CD4-positive, CD25-positive, alpha-beta regulatory T cell (primary cell): ENCODE data around the gene ARHGAP27. TPM values are rescaled to one million over a fixed set of nuclear protein-coding genes. Genes with fewer than 3 reads are reported as not detected.

Experiments
- ATAC-seq, 2 donors: fragments of 150-1000 bp; cut with Tn5 transposase; one replicate each; pipeline ENCODE4 v1.10.0; 2021; ENCODE audit warnings: low read depth in 2 of 2, moderate number of reproducible peaks in 2 of 2, moderate library complexity in 1 of 2
- DNase-seq, 3 donors: peaks; one replicate each; pipeline versions ENCODE4 v3.0.0 to v3.0.0-alpha.2; 2012 to 2022; ENCODE audit warnings: mixed read lengths in 1 of 3
- H3K27ac ChIP-seq: one replicate; pipeline ENCODE4 v1.7.0; 2013; ENCODE audit warnings: mild to moderate bottlenecking, low read length; ENCODE audit not compliant: insufficient read depth, poor library complexity, severe bottlenecking
- H3K27me3 ChIP-seq: one replicate; pipeline ENCODE4 v1.7.0; 2013; ENCODE audit warnings: low read length; ENCODE audit not compliant: control insufficient read depth, insufficient read depth
- H3K36me3 ChIP-seq: one replicate; pipeline ENCODE4 v1.7.0; 2013; ENCODE audit warnings: mild to moderate bottlenecking, low read length, moderate library complexity; ENCODE audit not compliant: control insufficient read depth, insufficient read depth
- H3K4me1 ChIP-seq: 2 replicates; pipeline ENCODE4 v1.7.0; 2013; ENCODE audit warnings: mild to moderate bottlenecking, low read length; ENCODE audit not compliant: insufficient read depth, control insufficient read depth, poor library complexity, severe bottlenecking
- H3K4me3 ChIP-seq: one replicate; pipeline ENCODE4 v1.7.0; 2013; ENCODE audit warnings: low read depth, mild to moderate bottlenecking, low read length, moderate library complexity
- H3K9me3 ChIP-seq, 2 experiments: 1 replicate in 1 of 2; 2 replicates in 1 of 2; pipeline ENCODE4 v1.7.0; 2013; ENCODE audit warnings: low read length in 2 of 2, mild to moderate bottlenecking in 1 of 2, moderate library complexity in 1 of 2; ENCODE audit not compliant: control insufficient read depth in 2 of 2
- H3K27ac Mint-ChIP-seq, 3 donors: one replicate each; pipeline ENCODE4 v1.8.0; 2020 to 2022; ENCODE audit warnings: mild to moderate bottlenecking in 3 of 3, mixed read lengths in 3 of 3, moderate library complexity in 2 of 3
- H3K27me3 Mint-ChIP-seq: one replicate; pipeline ENCODE4 v1.8.0; 2022; ENCODE audit warnings: mild to moderate bottlenecking, mixed read lengths
- H3K36me3 Mint-ChIP-seq: one replicate; pipeline ENCODE4 v1.8.0; 2020; ENCODE audit warnings: mixed read lengths
- H3K4me1 Mint-ChIP-seq, 4 donors: one replicate each; pipeline ENCODE4 v1.8.0; 2020 to 2022; ENCODE audit warnings: mixed read lengths in 4 of 4, mild to moderate bottlenecking in 1 of 4
- H3K4me3 Mint-ChIP-seq, 4 donors: one replicate each; pipeline ENCODE4 v1.8.0; 2020 to 2022; ENCODE audit warnings: mild to moderate bottlenecking in 4 of 4, mixed read lengths in 4 of 4, moderate library complexity in 3 of 4
- H3K9me3 Mint-ChIP-seq, 7 donors: one replicate each; pipeline ENCODE4 v1.8.0; 2020 to 2022; ENCODE audit warnings: mixed read lengths in 7 of 7, mild to moderate bottlenecking in 3 of 7, moderate library complexity in 2 of 7
- polyA plus RNA-seq, 4 donors: library from polyadenylated mRNA; unstranded; fragments of 300-500 nt; fragmentation: Illumina TruSeq; gene quantifications; one replicate each; pipeline ENCODE4 v1.2.3, GENCODE V29; 2021
- total RNA-seq: library from RNA; stranded (reverse); gene quantifications from one replicate; pipeline ENCODE4 v1.2.3, GENCODE V29; 2022

The ARHGAP27 gene
- total and polyA plus RNA-seq, 5 donors from 2014 or later = 23.9 to 78.5 (median 26.0) TPM

DNA sequence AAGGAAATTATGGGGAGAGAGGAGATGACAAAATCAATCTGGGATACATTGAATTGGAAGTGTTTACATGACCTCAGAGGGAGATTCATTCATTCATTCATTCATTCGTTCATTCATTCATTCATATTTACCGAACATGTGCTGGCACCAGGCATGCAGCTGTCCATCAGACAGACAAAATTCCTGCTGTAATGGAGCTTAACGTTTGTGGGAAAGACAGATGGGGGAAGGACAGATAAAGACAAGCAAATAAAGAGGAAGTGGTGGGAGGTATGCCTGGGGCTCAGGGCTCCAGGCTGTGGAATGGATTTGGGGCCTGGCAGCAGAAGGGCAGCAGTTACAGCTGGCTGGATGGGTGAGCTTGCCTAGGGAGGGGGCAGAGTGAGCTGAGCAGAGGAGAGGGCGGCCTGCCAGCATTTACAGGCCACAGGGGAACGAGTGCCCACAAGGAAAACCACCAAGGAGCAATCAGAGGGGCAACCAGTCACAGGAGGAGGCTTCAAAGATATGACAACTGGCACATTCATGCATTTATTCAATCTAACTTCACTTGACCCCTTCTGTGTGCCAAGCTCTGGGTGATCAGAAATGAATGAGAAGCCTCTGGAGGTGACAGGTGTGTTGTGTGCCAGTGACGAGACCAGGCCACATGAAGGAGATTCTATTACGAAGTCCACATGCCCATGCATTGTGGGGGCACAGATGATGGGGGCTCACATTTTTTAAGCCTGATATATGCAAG, 48.5 kb downstream of the ARHGAP27 start:
- peaks cover 0 to 3% (median 0%) of the 10 kb centered on the region in 7 donors for H3K9me3 Mint-ChIP-seq
- H3K9me3 ChIP-seq = no peaks in the 10 kb centered on the region
- H3K4me3 Mint-ChIP-seq = no peak overlapping the region
- ATAC-seq (no peak), DNase-seq (no peak)
- H3K4me1 ChIP-seq = peaks cover 4% of the 10 kb centered on the region
- peaks cover 4% of the 10 kb centered on the region for H3K27me3 ChIP-seq
- peak overlapping the region in 1 of 3 donors; percentile 69 for H3K27ac Mint-ChIP-seq
- no peaks in the 10 kb centered on the region for H3K36me3 Mint-ChIP-seq
- H3K27ac ChIP-seq = no peak overlapping the region
- no peak overlapping the region for H3K4me3 ChIP-seq
- no peaks in the 10 kb centered on the region for H3K36me3 ChIP-seq
- H3K4me1 Mint-ChIP-seq = peaks cover 0 to 16% (median 5%) of the 10 kb centered on the region in 4 donors
- peaks cover 14% of the 10 kb centered on the region for H3K27me3 Mint-ChIP-seq

DNA sequence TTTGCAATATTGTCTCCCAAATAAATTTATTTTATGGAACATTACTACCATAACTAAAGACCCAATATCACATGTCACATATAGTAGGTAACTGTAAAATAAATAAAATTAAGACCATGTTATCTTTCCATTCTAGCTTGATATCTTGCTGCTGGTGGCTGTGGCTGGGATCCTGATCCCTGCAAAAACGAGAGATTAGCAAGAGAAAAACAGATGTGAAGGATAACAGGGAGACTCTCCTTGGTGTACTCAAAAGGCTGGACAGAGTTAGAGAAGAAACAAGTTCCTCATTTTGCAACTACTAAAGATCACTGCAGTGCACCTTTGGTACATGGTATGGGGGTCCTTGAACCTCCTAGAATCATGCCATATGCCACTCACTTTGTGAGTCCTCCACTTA, 49.7 kb downstream of the ARHGAP27 start:
- Histone ChIP-seq H3K36me3 (no peaks in the 10 kb centered on the region), H3K4me1 (peaks cover 4% of the 10 kb centered on the region), H3K9me3 (no peaks in the 10 kb centered on the region), H3K27ac (no peak overlapping the region), H3K4me3 (no peak overlapping the region), H3K27me3 (peaks cover 6% of the 10 kb centered on the region)
- Mint-ChIP-seq H3K9me3 (no peaks in the 10 kb centered on the region), H3K4me3 (no peak overlapping the region), H3K36me3 (no peaks in the 10 kb centered on the region), H3K27ac (no peak overlapping the region), H3K4me1 (peaks cover 0 to 6% (median 1%) of the 10 kb centered on the region in 4 donors), H3K27me3 (peaks cover 11% of the 10 kb centered on the region)
- no peak for ATAC-seq
- DNase-seq = no peak

DNA sequence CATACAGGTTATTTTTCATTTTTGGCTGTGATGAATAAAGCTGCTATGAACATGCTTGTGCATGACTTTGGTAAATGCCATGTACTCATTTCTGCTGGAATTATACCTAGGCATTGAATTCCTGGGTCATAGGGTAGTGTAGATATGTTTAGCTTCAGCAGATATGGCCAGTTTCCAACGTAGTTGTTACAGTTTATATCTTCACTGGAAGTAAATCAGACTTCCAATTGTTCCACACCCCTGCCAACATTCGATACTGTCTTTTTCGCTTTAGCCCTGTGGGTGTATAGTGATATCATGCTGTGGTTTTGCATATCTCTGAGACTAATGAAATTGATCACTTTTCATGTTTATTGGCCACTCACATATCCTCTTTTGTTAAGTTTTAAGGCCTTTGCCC, 50.4 kb downstream of the ARHGAP27 start:
- Histone ChIP-seq H3K4me1 (peaks cover 4% of the 10 kb centered on the region), H3K27me3 (peaks cover 2% of the 10 kb centered on the region), H3K9me3 (no peaks in the 10 kb centered on the region), H3K4me3 (no peak overlapping the region), H3K36me3 (no peaks in the 10 kb centered on the region), H3K27ac (no peak overlapping the region)
- Mint-ChIP-seq H3K4me1 (peaks cover 0 to 4% (median 1%) of the 10 kb centered on the region in 4 donors), H3K36me3 (no peaks in the 10 kb centered on the region), H3K4me3 (no peak overlapping the region), H3K27me3 (peaks cover 11% of the 10 kb centered on the region), H3K27ac (no peak overlapping the region), H3K9me3 (no peaks in the 10 kb centered on the region)
- ATAC-seq = no peak
- DNase-seq = no peak

DNA sequence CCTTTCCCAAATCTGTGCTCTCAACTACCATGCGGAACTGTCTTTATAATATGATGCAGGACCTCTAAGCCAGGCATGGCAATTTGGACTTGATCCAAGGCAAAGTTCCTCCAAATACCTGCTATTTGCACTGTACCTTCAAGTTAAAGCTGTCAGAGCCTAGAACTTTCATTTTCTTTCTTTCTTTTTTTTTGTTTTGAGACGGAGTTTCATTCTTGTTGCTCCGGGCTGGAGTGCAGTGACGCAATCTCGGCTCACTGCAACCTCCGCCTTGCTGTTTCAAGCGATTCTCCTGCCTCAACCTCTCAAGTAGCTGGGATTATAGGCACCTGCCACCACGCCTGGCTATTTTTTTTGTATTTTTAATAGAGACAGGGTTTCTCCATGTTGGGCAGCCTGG, 51.7 kb downstream of the ARHGAP27 start:
- H3K27ac Mint-ChIP-seq = no peak overlapping the region
- peaks cover 0 to 4% (median 1%) of the 10 kb centered on the region in 4 donors for H3K4me1 Mint-ChIP-seq
- no peak overlapping the region for H3K4me3 ChIP-seq
- H3K27me3 ChIP-seq = peaks cover 2% of the 10 kb centered on the region
- peaks cover 18% of the 10 kb centered on the region for H3K27me3 Mint-ChIP-seq
- H3K36me3 ChIP-seq = no peaks in the 10 kb centered on the region
- ATAC-seq (no peak), DNase-seq (no peak)
- H3K27ac ChIP-seq = no peak overlapping the region
- no peaks in the 10 kb centered on the region for H3K9me3 ChIP-seq
- H3K4me3 Mint-ChIP-seq = no peak overlapping the region
- H3K36me3 Mint-ChIP-seq = no peaks in the 10 kb centered on the region
- no peaks in the 10 kb centered on the region for H3K9me3 Mint-ChIP-seq
- peaks cover 4% of the 10 kb centered on the region for H3K4me1 ChIP-seq

DNA sequence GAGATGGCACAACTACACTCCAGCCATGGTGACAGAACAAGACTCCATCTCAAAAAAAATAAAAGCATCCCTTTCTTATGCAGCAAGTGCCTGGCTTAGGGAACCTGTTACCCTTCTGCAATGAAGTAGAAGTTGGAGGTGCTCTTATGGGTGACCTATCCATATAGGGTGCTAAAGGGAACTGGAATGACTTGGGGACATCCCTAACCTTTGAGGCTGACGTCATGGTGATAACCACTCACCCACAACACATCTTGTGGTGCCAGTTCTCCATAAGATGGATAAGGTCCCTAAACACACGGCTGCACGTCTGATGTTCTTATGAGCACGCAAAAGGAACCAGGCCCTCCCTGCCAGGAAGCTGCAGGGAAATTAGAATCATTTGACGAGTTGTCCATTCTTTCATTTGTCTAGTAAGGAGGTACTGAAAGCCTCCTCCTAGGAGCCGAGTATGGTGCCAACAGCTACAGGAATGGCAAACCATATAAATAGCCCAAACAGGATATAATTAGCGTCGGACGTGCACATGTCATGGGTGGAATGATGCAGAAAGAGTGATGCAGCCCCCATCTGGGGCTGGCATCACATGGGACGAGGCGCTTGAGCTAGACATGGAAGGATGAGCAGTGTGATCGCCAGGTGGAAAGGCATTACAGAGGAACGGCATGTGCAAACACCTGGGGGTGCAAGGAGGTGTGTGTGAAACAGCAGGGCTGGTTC, 52.5 kb downstream of the ARHGAP27 start:
- peaks cover 2% of the 10 kb centered on the region for H3K27me3 ChIP-seq
- no peaks in the 10 kb centered on the region for H3K36me3 Mint-ChIP-seq
- DNase-seq (no peak), ATAC-seq (peak in 1 of 2 donors; percentile 37)
- no peaks in the 10 kb centered on the region for H3K9me3 ChIP-seq
- H3K4me3 Mint-ChIP-seq = no peak overlapping the region
- H3K9me3 Mint-ChIP-seq = peaks cover 0 to 1% (median 0%) of the 10 kb centered on the region in 7 donors
- H3K4me3 ChIP-seq = no peak overlapping the region
- no peaks in the 10 kb centered on the region for H3K36me3 ChIP-seq
- H3K4me1 Mint-ChIP-seq = no peaks in the 10 kb centered on the region
- peak overlapping the region in 1 of 3 donors; percentile 38 for H3K27ac Mint-ChIP-seq
- H3K27me3 Mint-ChIP-seq = peaks cover 19% of the 10 kb centered on the region
- H3K27ac ChIP-seq = no peak overlapping the region
- H3K4me1 ChIP-seq = no peaks in the 10 kb centered on the region

DNA sequence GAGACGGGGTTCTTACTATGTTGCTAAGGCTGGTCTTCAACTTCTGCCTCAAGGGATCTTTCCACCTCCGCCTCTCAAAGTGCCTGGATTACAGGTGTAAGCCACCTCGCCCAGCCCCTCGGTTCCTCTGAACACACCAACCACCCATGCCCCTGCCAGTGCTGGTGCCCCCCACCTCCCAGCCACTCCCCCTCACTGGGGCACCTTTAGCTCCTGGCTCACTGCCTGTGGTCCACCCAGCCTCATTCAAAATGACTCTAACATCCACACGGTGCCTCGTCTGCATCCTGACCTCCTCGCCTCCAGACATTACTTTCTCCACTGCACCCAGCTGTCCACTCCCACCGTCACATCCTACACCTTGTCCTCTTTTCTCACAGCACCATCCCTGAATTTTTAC, 55.3 kb downstream of the ARHGAP27 start:
- no peak overlapping the region for H3K4me3 Mint-ChIP-seq
- H3K27ac Mint-ChIP-seq = no peak overlapping the region

DNA sequence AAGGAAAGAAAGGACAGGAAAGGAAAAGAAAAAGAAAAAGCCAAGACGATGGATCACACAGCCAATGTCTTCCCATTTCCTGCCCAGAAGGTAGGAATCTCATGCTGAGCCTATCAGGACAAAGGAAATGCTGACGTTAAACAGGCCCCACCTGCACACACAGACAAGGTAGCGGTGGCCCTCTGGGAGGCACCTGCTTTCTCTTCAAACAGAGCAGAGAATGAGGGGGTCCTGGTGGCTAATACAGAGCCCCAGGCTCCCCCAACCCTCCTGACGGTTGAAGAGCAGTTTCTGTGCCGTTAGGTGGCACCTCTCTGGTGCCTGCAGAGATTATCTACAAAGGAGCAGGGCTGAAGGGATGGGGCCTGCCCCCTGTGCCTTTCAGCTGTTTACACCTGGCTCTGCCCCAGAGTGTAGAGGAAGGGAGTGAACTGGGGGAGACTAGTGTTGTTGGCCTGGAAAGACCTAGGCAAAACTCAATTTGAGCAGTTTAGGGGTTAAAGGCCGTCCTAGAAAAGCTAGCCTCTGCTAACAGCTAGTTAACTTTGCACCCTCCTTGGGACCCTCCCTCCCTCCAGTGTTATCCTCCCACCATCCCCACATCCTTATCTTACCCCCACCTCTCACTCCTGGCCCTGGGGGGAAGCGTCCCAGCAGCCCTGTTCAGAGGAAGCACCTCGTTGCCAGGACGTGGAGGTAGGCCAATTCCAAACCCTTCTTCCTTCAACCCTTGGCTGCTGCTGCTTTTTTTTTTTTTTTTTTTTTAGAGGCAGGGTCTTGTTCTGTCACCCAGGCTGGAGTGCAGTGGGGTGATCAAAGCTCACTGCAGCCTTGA, 56.3 kb downstream of the ARHGAP27 start:
- no peaks in the 10 kb centered on the region for H3K36me3 Mint-ChIP-seq
- no peaks in the 10 kb centered on the region for H3K9me3 ChIP-seq
- H3K4me3 ChIP-seq = no peak overlapping the region
- peaks cover 0 to 5% (median 4%) of the 10 kb centered on the region in 4 donors for H3K4me1 Mint-ChIP-seq
- H3K4me1 ChIP-seq = peaks cover 5% of the 10 kb centered on the region
- H3K27me3 ChIP-seq = peaks cover 2% of the 10 kb centered on the region
- no peak overlapping the region for H3K27ac ChIP-seq
- no peak overlapping the region for H3K27ac Mint-ChIP-seq
- H3K27me3 Mint-ChIP-seq = peaks cover 33% of the 10 kb centered on the region
- peaks cover 0 to 1% (median 0%) of the 10 kb centered on the region in 7 donors for H3K9me3 Mint-ChIP-seq
- no peaks in the 10 kb centered on the region for H3K36me3 ChIP-seq
- ATAC-seq = no peak
- no peak for DNase-seq
- H3K4me3 Mint-ChIP-seq = no peak overlapping the region

More for the DNA sequence above, 55.3 kb downstream of the ARHGAP27 start:
- H3K9me3 Mint-ChIP-seq = peaks cover 0 to 1% (median 0%) of the 10 kb centered on the region in 7 donors
- Histone ChIP-seq H3K27ac (no peak overlapping the region), H3K4me3 (no peak overlapping the region), H3K9me3 (no peaks in the 10 kb centered on the region), H3K36me3 (no peaks in the 10 kb centered on the region), H3K4me1 (no peaks in the 10 kb centered on the region), H3K27me3 (peaks cover 2% of the 10 kb centered on the region)
- H3K4me1 Mint-ChIP-seq = no peaks in the 10 kb centered on the region
- H3K36me3 Mint-ChIP-seq = no peaks in the 10 kb centered on the region
- H3K27me3 Mint-ChIP-seq = peaks cover 26% of the 10 kb centered on the region
- DNase-seq (no peak), ATAC-seq (no peak)
